Stimulated activated CD4-positive, alpha-beta T cell treated with anti-CD3 and anti-CD28 coated beads, TNF-alpha, amount 100 ng/mL, for 48 hours (primary cell): ENCODE data around the gene RBM19.
"Not testable (repeated sequence)": the region's sequence is repeated elsewhere in the genome, so short reads cannot be mapped to it uniquely, and the experiment has no call there.

Experiments used
- DNase-seq, 3 donors: peaks; one replicate each; pipeline ENCODE4 v3.0.0-alpha.2; 2020; ENCODE audit warnings: low read depth in 3 of 3

RBM19 gene

GRCh38 chr12:113965951-113966797 is at the start of gene RBM19:
TSS of gene RBM19 (minus strand) at chr12:113966325. CDS start at chr12:113966227, 98 bp downstream.
- DNase-seq: peak; percentile 92 to 94 (median 92)

- no peak for DNase-seq
Observed at GRCh38 chr12:114015851-114016250, 49.7 kb upstream of the RBM19 start.

GRCh38 chr12:114013575-114014345 is 47.6 kb upstream of the RBM19 start:
- no peak for DNase-seq

- no peak for DNase-seq
Observed at GRCh38 chr12:114012744-114013431, 46.8 kb upstream of the RBM19 start.

GRCh38 chr12:114011711-114012110 is 45.6 kb upstream of the RBM19 start:
- DNase-seq: no peak

GRCh38 chr12:114006482-114007425 is 40.6 kb upstream of the RBM19 start:
- DNase-seq: no peak

GRCh38 chr12:114004402-114004801 is 38.3 kb upstream of the RBM19 start:
- DNase-seq: no peak

GRCh38 chr12:114003286-114003685 is 37.2 kb upstream of the RBM19 start:
- no peak for DNase-seq

GRCh38 chr12:114001511-114002340 is 35.6 kb upstream of the RBM19 start:
- no peak for DNase-seq

- no peak for DNase-seq
Observed at GRCh38 chr12:114000861-114001260, 34.7 kb upstream of the RBM19 start.

GRCh38 chr12:114000261-114000660 is 34.1 kb upstream of the RBM19 start:
- DNase-seq: not testable (repeated sequence)

- DNase-seq: no peak
Observed at GRCh38 chr12:113997365-113997764, 31.2 kb upstream of the RBM19 start.

- no peak for DNase-seq
Observed at GRCh38 chr12:113996026-113996425, 29.9 kb upstream of the RBM19 start.

- no peak for DNase-seq
Observed at GRCh38 chr12:113994051-113994450, 27.9 kb upstream of the RBM19 start.

GRCh38 chr12:113992751-113993150 is 26.6 kb upstream of the RBM19 start:
- not testable (repeated sequence) for DNase-seq

GRCh38 chr12:113991224-113992044 is 25.3 kb upstream of the RBM19 start:
- no peak for DNase-seq

- no peak for DNase-seq
Observed at GRCh38 chr12:113990250-113991223, 24.4 kb upstream of the RBM19 start.

GRCh38 chr12:113988976-113989375 is 22.9 kb upstream of the RBM19 start:
- DNase-seq: no peak
